AG20443 (cell line): ENCODE results near the gene PTGFRN.

Source experiments
- DNase-seq: peaks from one replicate; pipeline ENCODE4 v3.0.0; 2012; ENCODE audit warnings: low spot score, mixed read lengths

PTGFRN gene

DNA sequence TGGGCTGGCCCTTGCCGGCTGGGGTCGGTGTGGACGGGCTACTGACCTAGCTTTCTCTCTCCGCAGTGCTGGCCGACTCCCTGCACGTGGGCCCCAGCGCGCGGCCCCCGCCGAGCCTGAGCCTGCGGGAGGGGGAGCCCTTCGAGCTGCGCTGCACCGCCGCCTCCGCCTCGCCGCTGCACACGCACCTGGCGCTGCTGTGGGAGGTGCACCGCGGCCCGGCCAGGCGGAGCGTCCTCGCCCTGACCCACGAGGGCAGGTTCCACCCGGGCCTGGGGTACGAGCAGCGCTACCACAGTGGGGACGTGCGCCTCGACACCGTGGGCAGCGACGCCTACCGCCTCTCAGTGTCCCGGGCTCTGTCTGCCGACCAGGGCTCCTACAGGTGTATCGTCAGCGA, 34.9 kb downstream of the PTGFRN start:
- DNase-seq: no peak

DNA sequence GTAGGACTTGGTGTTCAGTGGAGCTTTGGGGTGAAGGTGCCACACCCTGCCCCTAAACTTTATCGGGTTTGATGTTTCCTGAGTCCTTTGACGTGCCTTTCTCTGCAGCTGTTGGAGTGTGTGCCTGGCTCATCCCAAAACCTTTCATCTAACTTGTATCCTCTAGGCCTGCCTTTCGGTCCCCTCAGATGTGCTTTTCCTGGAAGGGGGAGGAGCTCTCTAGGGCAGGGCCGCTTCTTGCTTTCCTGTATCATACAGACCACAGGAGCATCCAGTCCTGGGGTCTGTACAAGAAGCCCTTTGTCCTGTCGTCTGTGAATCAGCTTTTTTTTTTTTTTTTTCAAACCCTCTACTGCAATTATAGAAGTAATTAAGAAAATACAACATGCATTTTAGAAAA, 35.7 kb downstream of the PTGFRN start:
- DNase-seq: no peak

DNA sequence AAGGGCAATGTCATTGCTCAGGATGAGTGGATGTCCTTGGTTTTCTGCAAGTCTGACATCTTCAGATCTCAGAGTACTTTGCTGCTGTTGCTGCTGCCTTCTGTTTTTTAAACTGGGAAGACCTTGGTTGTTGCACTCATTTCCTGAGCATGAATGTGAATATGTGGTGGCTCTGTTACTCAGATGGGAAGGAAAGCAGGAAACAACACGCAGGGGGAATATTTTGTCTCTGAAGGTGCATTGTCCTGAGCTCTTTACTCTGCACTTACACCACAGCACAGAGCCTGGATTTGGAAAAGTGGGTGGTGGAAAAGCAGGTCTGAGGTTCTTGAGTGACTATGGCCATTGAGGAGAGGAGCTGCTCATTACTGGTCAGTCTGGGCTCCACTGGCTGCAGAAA, 36.3 kb downstream of the PTGFRN start:
- no peak for DNase-seq

DNA sequence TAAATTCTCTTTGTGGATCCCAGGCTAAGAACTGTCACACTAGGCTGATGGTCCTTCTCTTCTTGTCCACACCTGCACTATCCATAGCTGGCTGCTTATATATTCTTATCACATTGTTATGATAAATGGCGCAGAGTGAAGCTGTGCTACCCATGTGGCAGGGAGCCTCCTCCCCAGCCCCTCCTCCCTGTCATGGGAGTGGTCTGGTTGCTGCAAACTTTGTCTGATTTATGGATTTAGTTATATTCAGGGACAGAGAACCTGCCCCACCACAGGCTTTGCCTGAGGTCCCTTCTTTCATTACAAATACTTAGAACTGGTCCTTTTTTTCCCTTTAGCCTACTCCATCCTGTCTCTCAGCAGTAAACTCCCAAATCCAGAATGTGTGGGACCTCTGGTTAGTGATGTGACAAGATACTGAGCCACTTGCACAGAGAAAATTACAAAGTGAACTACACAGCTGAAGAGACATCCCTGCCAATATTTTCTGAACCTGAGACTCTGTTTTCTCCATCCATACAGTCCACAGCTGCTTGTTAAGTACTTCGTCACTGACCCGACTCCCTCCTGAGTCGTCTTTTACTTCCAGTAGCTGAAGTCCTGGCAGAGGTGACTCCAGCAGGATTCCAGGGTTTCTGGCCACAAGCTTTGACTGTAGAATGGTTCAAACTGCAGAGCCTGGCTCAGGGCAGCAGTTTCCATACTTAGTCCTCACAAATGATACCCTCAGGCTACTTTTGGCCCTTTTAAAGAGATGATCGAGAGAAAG, 37.6 kb downstream of the PTGFRN start:
- DNase-seq: no peak

DNA sequence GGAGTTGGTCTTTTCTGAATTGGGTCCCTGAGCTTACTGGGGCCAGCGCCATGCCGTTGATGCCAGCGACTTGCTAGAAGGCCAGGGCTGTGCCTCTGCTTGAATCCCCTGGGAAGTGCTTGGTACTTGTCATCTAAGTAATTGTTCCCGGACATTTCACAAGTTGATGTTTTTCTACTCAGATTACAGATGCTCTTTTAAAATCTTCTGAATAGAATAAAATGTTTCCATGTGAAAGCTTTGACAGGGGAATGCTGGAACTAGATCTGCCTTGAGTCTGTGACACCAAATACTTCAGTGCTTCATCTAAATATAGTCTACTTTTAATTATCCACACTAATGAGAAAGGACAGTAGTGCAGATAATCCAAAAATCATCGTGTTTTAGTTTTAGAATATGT, 38.3 kb downstream of the PTGFRN start:
- no peak for DNase-seq

DNA sequence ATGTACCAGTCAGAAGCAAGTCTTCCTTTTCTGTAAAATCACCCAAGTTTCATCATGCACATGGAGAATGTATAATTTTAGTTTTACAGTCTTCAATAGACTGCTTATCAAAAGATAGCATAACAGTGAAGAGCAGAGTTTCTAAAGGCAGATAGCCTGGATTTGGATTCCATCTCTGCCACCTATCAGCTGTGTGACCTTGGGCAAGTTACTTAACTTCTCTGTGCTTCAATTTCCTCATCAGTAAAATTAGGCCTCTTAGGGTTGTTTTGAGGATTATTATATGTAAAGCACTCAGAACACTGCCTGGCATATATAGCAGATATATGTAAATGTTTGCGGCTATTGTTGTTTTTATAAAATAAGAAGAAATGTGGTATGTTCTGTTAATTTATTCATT, 38.9 kb downstream of the PTGFRN start:
- no peak for DNase-seq

DNA sequence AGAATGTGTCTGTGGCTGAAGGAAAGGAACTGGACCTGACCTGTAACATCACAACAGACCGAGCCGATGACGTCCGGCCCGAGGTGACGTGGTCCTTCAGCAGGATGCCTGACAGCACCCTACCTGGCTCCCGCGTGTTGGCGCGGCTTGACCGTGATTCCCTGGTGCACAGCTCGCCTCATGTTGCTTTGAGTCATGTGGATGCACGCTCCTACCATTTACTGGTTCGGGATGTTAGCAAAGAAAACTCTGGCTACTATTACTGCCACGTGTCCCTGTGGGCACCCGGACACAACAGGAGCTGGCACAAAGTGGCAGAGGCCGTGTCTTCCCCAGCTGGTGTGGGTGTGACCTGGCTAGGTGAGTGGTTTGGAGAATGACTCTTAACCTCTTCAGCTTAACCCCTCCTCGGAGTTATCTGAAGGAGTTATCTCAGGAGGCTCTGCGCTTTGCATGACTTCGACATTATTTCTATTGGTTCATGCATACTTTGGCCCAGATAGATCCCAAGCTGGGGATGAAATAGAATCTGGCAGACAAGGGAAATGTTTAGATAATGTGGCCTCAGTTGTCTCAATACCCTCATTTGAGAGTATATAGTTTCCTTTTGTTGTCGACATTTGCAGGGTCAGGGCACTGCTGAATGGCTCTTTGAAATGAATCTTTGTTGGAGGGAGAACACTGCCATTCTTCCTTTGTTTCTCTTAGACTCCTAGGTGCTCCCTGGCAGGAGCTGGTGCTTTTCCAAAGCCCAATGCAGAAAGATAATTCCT, 39.7 kb downstream of the PTGFRN start:
- no peak for DNase-seq

DNA sequence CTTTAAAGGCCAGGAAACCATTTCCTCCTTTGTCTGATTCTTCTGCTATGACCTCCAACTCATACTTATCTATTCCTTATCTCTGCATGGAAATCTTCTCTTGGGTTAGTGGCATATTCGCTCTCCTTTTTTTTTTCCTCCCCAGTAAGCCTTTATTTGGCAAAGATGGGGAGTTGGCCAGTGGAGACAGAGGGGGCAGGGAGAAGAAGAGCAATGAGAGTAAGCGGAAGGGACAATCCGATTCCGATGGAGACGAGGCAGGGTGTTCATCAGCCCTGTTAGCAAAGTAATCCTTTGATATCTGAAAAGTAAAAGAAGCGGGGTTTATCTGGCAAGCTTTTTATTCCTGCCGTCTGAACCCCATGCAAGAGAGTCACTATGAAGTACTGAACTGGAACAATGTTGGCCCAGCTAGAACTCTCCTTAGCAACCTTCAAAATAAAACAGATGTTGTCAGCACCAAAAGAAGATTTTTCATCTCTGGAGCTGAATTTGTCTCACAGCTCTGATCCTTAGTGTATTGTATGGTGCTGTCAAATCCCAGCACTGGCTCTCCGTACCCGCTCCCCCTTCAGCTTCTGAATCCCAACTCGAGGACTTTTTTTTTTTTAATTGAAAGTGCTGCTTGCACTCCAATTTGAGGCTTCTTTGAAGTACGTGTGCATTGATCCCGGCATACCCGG, 40.9 kb downstream of the PTGFRN start:
- DNase-seq: peak; percentile 38

DNA sequence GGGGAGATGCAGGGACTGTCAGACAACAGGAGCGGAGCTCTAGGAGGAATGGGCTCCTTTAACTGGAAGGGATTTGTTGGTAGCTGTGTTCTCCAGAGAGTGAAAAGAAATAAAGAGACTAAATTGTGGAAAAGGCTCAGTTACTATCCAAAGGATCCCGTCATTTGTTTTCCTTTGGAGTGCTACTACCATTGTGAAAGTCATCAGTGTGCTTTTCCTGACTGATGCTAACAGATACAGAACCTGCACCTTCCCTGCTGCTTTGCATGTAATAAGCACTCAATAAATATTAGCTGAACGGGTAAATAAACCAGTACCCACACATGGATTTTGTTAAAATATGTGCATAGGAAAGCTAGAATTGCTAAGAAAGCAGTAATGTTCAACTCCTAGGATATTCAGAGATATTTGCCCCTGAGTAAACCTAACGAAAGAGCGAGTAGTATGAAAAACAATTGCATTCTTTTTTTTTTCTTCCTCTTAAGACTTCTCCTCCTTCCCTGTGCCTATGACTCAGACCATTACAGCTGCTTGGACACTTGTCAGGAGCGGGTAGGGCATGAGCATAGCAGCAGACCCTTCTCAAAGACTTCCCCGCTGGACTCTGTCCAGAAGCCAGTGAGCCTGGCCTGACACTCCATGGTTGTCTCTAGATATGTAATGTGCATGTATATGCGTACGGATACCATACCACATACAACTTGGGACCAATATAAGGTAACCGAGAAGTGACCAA, 41.7 kb downstream of the PTGFRN start:
- DNase-seq: peak; percentile 79

DNA sequence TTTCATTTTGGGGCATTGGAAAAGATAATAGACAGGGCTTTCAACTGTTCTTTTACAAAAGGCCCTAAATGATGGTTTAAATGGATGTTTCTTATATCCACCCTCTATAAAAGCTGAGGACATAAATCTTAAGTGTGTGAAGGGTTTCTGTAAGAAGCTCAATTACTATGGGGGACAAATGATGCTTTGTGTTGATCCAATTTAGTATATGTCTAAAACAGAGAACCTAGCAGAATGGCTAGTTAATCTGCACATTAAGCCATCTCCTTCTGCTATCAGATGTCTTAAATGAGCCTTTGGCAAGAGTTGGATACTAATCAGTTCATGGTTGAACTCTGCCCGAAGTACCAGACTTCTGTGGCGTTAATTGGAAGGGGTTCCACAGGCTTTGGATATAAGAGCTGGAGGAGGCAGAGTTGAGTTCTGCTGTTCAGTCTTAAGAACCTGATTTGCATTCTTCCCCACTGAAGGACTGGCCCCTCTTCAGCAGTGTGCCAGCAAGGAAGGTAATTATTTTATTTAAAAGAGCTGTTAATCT, 43.1 kb downstream of the PTGFRN start:
- no peak for DNase-seq

DNA sequence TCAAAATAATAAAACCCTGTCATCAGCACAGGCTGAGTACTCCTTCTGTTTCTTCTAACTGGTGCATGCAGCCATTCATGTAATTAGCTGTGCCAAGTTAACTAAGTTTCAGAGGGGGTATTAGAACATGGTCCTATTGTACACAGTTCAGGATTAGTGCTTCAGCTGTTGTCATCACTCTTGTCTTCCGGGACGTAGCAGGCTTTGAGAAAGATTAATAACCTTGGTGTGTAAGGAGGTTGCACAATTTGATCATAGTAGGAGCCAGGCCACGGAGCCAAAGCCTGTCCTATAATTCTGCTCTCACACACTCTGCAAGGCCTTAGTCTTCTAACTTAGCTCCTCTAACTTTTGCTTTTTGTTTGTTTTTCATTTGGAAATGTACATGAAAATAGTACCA, 44.7 kb downstream of the PTGFRN start:
- DNase-seq: no peak

DNA sequence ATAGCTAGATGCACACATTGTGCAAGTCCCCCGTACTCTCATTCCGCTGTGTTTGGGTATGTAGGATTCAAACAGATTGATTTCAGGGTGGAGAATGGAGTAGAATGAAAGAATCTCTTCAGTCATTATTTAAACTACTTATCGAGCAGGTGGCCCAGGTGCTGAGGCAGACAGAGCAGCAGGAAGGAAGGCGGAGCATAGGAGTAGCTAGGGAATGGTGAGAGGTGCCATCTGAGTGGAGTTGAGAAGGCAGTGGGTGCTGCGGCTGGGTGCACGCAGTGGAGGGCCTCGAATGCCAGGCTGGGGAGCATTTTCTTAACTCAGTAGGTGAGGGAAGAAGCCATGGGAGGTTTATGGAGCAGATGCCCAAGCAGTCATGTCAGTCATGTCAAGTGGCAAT, 46.7 kb downstream of the PTGFRN start:
- no peak for DNase-seq

DNA sequence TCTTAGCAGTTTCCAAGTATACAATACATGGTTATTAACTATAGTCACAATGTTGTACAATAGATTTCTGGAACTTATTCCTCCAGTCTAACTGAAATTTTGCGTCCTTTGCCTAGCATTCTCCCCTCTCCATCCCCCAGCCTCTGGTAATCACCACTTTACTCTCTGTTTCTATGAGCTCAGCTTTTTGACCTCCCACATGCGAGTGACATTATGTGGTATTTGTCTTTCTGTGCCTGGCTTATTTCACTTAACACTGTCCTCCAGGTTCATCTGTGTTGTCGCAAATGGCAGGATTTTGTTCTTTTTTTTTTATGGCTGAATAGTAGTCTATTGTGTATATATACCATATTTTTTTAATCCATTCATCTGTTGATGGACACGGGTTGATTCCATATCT, 47.9 kb downstream of the PTGFRN start:
- DNase-seq: no peak

DNA sequence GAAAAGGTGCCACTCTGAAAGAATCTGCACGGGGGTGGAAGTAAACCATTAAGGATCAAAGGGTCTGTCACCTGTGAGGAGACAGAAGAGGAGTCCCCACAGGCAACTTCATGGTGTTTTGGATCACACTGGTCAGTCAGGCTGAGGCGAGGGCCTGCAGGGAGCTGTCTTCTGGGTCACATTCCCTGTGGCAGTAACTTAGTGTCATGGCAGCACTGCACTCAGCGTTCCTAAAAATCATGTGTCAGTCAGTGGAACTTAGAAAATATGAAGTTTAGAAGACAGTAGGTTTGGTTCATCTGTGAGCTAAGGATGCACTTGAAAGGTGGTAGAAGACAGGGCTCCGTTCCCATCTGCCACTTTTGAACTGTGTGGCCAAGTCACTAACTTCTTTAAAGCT, 48.4 kb downstream of the PTGFRN start:
- no peak for DNase-seq

DNA sequence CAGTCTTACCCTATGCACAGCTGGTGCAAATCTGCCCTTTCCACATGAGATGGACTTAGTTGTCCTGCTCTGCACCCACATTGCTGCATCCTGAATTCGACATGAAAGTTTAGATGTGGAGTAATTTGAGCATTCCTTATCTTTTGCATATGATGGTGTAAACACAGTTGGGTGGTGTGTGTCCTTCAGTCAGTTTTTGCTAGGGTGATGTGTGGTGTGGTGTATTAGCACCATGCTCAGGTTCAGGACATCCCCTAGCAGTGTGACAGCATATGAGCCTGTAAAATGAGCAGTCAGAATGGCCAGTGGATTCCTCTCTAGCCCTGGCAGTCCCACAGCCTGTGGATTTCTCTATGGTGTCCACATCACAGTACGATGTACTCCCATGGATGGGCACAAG, 49.3 kb downstream of the PTGFRN start:
- DNase-seq: no peak

DNA sequence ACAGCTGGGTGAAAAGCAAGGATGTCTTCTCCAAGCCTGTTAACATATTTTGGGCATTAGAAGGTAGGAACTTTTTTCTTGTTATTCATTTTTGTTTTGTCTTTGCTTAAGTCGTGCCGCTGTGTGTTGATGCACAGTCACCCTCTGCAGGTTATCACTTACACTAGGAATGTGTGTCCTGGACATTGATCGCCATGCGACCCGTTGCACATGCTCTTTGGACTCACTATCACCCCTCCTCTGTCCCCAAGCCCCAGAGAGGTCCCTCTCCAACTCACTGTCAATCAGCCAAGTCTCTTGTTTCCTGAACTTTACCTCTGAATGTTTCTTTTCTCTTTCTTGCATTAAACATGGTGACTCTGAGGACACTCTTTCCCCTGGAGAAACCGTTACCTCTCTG, 51.9 kb downstream of the PTGFRN start:
- no peak for DNase-seq

DNA sequence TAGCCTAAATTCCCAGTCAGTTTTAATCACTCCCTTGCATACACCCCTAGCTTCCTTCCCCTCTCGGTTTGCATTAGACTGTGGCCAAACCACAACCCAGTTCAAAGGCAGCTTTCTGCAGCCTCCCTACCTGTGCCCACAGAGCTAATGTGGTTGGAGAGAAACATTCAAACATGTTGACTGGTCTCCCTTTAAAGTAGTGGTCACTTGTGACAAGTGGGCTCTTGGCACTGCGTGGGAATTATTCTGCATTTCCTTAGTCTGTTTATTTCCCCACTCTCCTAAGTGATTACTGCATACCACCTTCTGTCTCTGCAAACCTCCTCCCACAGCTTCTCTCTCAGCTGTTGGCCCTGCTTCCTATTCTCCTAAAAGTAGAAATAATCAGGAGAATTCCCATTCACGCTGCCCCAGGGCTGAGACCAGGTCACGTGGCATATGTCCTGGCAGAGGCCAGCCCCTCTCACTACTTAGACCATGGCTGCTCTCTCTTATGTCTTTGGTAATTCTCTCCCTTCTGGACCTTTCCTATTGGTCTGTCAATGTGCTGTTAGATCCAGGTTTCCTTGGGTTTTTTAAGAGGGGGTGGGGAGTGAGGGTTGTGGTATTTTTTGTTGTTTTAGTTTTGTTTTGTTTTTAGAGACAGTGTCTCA, 53.4 kb downstream of the PTGFRN start:
- DNase-seq: no peak

DNA sequence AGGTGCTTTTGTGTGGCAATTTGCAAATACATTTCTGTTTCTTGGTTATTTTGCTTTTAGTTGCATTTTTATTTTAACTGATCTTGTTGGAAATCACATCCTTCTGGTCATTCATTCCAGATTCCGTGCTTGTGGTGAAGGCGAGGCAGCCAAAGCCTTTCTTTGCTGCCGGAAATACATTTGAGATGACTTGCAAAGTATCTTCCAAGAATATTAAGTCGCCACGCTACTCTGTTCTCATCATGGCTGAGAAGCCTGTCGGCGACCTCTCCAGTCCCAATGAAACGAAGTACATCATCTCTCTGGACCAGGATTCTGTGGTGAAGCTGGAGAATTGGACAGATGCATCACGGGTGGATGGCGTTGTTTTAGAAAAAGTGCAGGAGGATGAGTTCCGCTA, 57.1 kb downstream of the PTGFRN start:
- DNase-seq: no peak

DNA sequence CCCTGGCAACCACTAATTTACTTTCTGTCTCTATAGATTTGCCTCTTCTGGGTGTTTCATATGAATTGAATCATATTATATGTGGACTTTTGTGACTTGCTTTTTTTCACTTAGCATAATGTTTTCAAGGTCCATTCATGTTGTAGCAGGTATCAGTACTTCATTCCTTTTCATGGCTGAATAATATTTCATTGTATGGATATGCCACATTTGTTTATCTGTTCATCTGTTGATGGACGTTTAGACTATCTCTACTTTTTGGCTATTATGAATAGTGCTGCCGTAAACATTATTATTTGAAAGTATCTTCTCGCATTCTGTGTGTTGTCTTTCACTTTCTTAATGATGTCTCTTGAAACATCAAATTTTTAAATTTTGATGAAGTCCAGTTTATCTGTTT, 59.0 kb downstream of the PTGFRN start:
- DNase-seq: no peak

DNA sequence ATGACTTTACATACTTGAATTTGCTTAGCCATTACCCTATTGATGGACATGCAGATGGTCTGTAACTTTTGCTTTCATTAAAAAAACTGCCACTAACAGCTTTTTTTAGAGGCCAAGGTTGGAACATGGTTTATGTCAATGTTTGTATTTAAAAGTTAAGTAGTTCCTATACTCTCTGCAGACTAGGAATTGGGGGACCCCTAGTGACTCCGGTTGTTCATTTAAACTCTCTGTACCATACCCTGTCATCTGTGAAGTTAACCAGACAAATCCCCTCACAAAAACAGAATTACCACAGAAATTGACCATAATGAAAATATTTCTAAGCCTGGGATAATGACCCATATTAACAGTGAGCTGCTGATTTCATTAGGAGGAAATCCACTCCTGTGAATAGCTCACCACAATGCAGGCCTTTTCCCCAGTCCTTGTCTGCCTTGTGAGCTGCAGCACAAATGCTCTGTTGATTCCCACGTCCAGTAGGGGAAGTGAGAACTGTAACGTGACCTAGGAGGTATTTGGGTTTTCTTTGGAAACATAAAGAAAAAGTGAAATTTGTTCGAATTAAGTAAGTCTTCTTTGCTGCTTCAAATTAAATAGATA, 61.6 kb downstream of the PTGFRN start:
- DNase-seq: no peak

DNA sequence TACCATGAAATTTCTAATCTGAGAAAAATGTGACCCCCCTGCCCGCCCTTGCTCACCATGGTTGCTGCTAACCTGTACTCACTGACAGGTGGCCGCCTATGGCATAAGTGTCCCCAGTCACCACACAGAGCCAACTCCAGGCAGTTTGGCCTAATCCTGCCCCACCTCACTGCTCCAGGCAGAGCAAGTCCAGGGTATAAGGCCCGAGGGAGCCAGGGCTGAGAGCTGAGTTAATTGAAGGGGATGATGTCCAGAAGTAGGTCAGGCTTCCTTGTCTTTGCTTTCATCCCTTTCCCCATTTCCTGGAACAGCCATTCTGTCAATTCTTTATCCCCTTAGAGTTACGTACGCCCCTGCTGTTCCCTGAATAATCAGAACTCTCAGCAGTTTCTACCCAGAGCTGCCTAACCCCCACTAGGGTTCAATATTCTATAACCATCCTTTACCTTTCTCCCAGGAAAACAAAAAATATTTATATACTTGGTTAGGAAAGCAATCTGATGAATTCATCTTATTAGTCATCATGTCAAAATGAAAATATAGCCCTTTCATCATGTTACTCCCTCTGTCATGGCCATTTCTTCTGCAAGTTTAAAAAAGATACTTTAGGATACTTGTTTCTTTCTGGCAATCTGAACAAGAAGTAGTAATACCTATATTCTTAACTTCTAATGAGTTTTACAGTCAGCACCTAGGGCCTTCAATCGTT, 62.4 kb downstream of the PTGFRN start:
- DNase-seq: no peak
